Measurements from ENCODE around the gene IHH.

Gene IHH

DNA sequence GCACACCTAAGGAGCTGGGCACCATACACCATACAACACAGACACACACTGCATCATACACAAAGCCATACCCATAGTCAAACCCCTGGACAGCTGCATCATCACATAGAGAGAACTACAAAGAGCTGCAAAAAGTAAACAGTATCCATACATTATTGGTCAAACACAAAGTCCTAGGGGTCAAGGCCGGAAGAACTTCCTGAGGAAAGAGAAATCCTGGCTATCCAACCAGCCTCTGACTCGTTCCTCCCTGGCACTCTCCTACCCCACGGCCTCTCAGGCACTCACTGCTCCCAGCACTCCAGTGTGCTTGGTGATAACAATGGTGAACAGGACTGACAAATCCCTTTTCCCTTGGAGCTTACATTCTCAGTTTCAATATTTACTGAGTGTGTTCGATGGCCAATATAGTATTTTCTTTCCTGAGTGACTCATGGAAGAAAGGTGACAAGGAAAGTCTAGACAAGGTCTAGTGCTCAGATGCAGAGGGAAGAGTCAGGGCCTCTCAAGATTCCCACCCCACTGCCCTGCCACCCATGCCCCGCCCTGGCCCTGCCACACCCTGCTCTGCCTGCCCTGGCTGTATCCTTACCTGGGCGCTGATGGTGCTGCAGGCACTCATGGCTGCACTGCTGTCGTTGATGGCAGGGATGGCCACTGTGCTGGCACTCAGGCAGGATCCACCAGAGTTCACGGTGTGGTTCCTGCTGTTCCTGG is 22.8 kb downstream of the IHH start:
- DNase-seq: no peak

DNA sequence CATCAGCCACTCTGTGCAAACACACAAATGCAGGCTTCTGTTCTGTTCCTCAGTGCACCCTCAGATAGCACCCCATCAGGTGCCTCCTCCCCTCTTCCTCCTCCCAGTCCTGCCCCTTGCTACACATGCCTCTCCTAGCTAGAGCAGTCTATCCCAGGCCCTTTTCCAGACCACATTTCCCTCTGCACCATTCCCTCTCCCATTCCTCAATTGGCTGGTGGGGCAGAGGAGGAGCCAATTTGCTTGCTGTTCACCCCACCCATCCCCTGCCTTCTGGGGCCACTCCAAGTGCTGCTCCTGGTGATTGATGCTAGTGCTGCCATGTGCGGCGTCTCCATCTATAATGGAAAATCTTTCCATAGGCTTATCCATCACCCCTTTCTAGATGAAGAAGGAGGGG is 24.8 kb downstream of the IHH start:
- DNase-seq: no peak

DNA sequence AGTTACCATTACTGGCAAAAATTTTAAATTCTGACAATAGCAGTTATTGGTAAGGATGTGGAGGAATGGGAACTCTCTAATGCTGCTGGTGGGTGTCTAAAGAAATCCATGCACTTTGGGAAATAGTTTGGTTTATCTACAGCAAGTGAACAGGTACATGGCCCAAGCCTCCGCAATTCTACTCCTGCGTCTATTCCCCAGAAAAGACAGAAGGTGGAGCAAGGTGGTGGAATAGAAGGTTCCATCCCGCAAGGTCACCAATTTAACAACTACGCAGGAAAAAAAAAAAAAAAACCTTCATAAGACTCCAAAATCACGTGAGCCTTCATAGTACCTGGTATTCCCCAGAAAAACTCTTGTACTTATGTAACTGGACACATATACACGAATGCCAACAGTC is 25.9 kb downstream of the IHH start:
- DNase-seq: no peak

DNA sequence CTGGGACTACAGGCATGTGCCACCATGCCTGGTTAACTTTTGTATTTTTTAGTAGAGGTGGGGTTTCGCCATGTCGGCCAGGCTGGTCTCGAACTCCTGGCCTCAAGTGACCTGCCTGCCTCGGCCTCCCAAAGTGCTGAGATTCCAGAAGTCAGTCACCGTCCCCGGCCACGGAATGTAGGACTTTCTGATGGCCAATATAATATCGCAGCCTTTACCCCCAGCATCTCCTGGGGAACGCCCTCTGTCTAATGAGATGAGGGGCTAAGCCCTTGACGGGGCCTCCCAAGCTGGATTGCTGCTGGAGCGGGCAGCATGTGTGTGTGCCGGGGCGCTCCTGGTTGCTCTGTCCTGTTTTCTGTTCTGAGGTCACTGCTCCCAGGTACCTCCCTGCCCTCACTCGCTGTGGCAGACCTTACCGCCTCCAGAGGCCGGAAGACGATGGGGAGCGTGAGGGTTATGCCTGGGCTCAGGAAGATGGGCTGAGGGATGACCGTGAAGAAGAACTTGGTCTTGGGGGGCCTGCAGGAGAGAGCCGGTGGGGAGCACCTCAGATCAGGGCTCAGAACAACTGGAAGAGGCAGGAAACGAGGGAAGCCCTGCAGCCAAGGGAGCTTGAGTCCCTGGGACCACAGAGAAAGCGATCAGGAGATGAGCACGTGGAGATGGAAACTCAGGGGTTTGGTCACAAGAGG is 28.5 kb downstream of the IHH start:
- DNase-seq: no peak

DNA sequence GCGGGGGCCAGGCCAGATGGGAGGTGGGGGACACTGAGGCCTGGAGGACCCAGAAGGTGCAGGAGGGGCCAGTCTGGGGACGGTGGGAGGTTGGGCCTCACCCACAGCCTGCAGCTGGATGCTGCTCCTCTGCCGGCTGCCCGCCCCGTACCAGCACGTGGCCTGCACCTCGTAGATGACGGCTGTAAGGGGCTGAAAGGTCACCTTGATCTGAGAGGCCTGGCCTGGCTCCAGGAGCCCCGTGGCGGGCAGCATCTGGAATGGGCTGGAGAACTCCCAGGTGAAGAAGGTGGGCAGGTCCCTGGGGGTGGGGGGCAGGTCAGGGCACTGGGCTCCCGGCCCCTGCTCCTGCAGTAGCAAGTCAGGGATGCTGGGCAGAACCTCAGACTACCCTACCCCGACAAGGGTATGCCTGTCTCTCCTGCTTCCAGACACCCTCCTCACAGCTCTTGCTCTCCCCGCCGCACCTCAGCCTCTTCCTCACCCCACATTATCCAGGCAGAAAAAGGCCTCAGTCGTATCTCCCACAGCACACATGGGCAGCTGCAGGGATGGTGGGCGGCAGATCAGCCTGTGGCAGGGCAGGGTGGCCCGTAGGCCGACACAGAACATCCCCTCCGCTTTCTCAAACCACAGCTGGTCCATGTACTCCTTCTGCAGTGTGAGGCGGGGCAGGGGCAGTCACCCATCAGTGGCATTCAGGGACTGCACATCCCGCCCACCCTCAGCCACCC is 29.5 kb downstream of the IHH start:
- no peak for DNase-seq

DNA sequence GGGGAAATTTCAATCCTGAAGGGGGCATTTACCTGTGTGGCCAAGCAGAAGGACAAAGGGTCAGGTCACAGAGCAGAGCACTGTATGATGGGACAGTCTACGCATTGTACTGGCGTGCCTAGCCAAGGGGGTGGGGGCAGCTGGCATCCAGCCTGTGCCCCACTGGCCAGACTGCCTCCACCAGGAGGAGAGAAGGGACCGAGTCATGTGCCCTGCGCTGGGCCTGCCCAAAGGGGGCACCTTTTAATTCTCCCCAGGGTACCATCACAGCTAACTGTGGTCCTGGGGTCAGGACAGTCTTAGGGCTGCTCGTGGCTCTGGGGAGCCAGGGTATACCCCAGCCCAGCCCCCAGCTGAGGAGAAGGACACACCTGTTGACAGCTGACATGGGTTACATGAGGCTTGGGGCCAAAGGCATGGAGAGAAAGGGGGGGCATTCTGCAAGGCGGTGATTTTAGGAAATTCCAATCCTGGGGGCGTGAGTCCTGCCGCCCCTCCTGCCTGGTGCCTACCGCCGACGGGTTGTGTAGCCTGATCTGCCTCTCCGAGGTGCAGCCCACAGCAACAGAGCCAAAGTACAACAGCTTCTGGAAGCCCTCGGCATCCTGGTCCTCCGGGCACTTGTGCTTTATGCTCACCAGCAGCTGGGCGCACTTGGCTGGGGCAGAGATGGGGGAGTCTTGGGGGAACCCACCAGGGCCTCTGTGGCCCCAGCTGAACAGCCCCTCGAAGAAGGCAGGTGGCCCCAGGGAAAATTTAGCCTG is 30.4 kb downstream of the IHH start:
- DNase-seq: no peak

DNA sequence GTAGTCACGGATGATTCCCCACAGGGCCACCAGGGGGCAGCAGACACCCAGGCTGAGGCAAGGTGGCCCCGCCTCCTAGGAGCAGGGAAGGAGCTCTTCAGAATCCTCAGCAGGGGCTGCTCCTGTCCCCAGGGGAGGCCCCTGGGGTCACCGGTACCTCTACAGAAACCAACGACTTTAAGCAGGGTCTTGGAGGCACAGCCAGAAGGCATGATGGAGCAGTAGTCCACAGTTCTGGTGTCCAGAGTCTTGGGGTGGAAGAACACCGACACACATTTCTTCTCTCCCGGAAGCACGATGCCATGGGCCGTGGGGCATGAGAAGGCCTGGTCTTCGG is 30.9 kb downstream of the IHH start:
- DNase-seq: peak; percentile 80

DNA sequence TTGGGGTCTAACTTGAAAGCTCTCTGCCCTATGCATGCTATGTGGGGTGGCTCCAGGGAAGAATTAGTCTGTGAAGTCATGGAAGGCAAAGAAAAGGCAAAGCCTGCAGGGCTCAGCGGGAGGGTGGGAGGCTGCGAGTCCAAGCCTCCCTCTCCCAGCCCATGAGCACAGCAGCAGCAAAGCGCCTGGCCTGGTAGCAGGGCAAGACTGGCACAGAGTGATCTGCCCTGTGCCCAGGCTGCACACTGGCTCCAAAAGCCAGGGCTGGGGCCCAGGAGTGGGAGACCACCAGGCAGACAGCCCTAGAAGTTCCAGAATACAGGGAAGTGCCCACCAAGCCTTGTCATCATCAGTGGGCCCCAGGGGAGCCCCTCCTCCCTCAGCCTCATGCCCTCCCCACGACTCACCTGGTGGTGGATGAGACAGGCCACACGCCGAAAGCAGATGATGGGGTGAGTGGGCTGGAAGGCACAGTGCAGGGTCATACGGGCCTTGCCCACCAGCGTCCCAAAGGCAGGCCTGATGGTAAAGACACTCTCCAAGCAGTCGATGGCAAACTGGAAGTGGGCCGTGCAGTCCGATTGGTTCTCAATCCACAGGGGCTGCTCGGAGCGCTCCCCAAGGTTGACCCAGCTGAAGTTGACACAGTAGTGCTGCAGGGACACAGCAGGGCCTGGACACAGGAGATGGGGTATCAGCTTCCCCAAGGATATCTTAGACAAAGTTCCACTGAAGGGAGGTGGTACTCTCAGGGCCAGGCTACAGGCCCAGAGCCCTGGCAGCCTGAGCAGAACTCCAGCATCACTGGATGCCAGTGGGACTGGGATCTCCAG is 31.5 kb downstream of the IHH start:
- no peak for DNase-seq

DNA sequence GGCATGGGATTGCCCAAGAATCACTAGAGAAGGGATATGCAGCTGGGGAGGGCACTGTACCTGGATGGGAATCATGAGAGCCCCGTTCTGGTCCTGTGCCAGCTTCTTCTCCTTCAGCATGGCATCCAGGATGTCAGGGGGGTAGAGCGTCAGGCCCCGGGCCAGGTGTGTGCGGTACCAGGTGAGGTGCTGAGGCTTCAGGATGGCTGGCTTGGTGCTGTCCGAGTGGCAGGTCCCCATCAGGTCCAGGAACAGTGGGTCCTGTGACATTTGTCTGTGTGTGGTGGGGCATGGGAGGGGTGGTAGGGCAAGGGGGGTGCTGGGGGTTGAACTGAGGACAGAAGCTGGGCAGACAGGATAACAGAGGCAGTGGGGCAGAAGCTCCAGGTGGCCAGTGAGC is 32.6 kb downstream of the IHH start:
- DNase-seq: no peak

DNA sequence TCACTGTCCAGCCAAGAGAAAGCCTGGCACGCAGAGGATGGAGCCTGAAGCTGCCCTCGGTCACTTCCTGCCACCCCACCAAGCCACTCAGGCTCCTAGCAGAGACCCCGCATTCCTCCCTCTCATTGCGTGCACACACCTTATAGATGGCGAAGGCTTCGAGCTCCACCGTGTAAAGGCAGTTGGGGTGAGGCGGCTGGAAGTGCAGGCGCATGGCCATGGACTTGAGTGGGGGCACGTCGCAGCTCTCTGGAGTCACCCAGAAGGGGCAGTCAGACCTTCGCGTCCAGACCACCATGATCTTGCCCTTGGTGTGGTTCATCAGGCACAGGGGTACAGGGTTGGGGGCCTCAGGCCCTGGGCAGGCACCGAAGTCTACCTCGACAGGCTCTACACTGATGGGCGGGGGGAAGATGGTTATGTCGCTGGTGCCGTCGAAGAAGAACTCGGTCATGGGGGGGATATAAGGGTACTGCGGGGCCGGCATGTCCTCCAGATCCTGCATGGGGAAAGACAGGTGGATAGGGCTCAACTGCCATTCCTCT is 33.1 kb downstream of the IHH start:
- DNase-seq: no peak

DNA sequence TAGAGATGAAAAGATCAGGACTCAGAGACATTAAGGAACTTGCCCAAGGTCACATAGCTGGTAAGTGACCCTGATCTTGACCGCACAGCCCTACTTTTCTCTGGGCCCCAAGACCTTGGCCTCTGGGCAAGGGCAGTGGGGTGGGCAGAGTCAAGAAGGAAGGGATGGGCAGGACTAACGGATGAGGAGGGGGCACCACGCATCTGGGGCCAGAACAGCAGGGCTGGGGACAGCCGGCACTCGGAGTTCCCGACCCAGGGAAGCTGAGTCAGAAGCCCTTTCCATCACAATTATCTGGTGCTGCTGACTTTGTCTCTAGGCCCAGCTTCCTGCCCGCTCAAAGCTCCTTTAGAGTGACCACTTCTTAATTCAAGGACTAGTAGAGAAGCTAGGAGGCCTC is 33.8 kb downstream of the IHH start:
- no peak for DNase-seq

DNA sequence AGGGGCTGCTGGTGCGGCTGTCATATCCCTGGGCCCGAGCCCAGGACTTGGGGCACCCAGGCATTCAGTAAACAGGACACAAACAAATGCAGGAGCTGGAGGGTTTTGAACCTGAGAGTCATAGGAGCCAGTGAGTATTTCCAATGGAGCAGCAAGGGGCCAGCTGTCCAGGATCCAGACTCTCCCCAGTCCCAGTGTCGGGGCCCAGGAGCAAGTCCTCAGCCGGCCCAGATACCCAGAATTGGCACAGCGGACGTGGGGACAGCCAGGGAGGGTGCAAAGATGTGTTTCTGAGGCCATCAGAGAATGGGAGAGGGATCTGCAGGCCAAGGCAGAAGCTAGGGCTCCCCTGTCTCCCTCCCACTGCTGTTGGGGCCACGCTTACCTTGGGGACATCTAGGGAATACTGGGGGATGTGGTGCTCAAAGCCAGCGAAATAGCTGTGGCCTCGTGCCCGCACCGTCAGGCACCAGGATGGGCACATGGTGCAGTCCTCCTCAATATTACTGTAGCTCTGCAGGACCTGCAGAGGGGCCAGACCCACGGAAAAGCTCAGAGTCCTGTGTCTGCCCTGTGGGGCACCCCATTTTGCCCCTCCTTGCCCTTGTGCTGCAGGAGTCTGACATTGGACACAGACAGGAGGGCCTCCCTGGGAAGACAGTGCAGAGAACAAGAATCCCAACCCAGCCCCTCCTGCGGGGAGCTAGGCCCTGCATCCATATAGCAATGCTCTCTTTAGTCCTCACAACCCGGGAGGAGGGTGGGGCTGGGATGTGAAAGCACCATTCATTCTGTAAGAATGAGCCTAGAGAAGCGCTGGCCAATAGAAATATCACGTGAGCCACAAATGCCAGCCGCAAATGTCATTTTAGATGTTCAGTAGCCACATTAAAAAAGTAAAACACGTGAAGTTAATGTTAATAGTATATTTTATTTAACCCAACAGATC is 34.8 kb downstream of the IHH start:
- DNase-seq: no peak

DNA sequence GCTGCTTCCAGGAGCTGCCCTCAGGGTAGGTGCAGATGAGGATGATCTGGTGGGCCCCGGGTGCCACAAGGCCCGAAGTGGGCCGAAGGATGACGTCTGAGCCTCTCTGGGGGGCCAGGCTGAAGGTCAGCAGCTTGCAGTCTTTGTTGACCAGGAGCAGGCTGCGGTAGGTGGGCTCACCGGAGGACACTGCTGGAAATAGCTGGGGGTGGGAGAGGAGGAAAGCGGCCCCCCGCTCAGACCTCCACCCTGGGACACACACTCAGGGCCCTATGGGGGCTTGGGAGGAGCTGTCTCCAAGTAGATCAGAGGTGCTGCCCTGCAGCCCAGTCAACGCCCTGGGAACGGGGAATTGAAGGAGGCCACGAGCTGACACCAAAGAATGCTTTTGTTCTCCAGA is 36.7 kb downstream of the IHH start:
- no peak for DNase-seq

DNA sequence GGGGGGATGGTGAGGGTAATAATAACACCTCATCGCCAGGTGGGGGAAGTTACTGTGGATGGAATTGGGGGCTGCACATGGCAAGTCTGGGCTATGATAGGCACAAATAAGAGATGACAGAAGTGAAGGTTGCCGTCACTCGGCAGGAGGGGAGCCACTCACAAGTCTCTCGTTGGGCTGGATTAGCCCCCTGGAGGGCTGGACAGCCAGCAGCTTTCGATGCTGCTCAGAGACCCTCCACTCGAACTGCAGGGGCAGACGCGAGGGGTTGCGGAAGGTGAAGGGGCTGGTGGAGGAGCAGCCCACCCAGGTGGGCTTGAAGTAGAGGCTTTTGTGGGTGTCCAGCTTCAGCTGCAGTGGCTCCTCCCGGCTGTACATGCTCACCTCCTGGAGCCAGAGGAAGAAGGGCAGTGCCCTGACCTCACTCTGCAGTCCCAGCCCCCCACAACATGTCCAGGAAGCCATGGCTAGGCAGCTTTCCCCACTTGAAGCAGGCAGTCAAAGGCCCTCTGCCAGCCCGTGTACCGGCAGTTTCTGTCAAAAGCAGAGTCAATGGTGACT is 37.6 kb downstream of the IHH start:
- DNase-seq: no peak

DNA sequence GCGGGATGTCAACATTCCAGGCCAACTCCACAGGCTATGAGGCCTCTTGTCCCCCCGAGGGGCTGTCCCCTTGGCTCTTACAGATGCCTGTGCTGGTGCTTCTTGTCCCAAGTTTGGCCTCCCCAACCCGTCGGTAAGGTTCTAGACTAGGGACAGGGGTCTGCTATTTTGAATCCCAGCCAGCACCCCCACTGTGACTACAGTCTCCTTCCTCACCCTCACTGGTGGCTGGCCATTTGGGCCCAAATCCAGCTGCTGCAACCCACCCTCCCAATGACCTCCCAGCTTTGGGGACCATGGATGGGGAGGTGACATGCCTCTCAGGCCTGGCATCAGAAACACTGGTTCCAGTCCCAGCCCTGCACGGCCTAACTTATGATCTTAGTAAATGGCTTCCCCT is 38.1 kb downstream of the IHH start:
- no peak for DNase-seq

DNA sequence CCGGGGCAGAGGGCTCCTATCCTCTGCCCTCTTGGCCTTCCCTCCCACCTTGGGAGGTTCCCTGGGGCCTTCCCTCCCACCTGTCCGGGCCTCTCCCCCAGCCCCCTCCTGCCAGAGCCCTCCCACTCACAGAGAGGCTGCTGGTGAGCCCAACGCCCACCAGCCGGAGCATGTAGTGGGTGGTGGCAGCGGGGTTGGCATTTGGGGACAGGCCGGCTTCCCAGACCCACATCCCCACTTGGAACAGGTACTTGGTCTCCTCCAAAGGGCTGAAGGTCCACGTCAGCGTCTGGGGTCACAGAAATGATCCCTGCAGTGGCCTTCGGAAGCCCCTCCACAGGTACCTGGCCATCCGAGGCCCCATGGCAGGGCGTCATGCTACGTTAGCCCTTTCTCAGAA is 38.7 kb downstream of the IHH start:
- DNase-seq: no peak

DNA sequence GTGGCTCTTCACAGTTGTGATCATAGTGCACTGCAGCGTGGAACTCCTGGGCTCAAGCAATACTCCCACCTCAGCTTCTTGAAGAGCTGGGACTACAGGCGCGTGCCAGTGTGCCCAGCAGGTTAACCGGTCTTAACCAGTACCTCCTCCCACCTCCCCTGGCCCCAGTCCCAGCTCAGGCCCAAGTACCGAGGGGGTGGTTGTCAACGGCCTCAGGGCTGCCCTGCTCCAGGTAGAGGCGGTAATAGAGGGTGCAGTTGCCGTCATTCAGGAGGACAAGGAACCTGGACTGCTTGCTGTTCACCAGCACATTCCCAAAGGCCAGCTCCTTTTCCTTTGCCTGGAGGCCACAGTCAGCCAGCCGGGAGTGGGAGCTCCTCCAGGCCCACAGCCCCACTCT is 39.1 kb downstream of the IHH start:
- no peak for DNase-seq

DNA sequence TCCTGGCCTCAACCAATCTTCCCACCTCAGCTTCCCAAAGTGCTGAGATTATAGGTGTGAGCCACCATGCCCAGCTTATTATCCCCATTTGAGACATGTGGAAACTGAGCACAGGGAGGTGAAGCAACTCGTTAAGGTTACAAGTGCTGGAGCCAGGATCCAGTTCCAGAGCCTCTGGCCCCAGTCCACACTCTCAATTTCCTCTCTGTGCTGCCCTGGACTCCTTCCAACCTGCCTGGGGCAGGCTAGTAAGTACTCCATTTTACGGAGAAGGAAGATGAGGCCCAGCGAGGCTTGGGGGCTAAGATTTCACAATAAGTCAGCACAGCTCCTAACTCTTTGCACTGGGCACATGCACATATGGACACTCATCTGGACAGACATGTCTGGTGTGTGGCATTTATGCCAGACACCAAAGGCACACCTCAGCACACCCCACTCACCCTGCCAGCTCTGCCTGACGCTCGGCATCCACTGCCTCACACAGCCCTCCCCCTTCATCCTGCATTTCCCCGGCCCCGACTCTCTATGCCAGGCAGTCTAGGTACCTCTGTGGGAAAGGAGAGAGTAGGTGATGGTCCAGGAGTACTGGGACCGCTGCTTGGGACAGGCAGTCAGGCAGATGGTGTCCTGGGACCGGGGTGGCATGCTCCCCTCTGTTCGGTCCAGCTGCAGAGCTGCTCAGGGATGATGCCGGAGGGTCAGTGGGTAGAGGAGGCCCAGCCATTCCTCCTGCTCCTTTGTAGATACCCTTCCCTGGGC is 39.9 kb downstream of the IHH start:
- DNase-seq: no peak

DNA sequence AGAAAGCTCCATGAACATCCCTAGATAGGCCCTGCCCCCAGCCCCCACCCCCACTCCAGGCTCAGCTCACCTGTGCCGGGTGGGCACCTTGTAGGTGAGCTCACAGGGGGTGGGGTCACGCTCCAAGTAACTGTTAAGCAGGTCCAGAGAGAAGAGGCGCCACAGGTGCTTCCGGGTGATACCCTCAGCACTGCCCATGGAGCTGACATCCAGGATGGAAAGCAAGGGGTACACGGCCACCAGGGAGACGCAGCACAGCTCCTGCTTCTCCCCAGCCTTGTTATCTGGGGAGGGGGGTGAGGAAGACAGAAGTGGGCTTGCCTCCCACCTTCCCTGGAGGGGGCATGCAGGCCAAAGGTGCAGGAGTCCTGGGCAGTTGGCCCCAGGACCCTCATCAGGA is 41.3 kb downstream of the IHH start:
- DNase-seq: no peak

DNA sequence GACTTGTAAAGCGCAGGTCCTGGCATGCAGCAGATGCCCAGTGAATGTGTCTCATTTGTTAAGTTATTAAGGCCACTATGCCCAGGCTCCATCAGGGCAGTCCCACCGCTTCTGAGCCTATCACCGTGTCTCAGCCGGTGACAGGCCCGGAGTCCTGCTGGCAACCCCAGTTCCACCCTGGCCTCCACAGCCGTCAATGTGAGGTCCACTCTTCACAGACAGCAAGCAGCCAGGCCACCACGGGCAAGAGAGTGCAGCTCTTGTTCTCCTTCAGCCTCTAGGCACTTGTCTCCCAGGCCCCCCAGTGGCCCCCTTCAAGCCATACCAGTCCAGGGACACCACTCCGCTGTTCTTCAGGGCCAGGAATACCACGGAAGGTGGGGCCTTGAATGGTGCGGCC is 42.0 kb downstream of the IHH start:
- no peak for DNase-seq
